Stimulated activated CD4-positive, alpha-beta T cell treated with anti-CD3 and anti-CD28 coated beads, Interleukin-15, amount 100 ng/mL, for 1 hour (primary cell): ENCODE results near the gene LAT.
"Not testable (repeated sequence)": the region's sequence is repeated elsewhere in the genome, so short reads cannot be mapped to it uniquely, and the experiment has no call there.

Source experiments
- DNase-seq, 2 donors: peaks; one replicate each; pipeline ENCODE4 v3.0.0-alpha.2; 2020; ENCODE audit warnings: low read depth in 1 of 2, low spot score in 1 of 2

The LAT gene

GRCh38 chr16:28984619-28985135, at the start of gene LAT:
Gene LAT (plus strand): TSS chr16:28985052. CDS start chr16:28985418, 366 bp downstream.
- peak; percentile 64 to 70 for DNase-seq

- no peak for DNase-seq
Observed at GRCh38 chr16:28935346-28935745, 49.5 kb upstream of the LAT start.

GRCh38 chr16:28935924-28936783, 48.7 kb upstream of the LAT start:
- peak; percentile 70 to 79 for DNase-seq

GRCh38 chr16:28936784-28937155, 48.1 kb upstream of the LAT start:
- DNase-seq: no peak

- DNase-seq: no peak
Observed at GRCh38 chr16:28937222-28937876, 47.5 kb upstream of the LAT start.

GRCh38 chr16:28938721-28939120, 46.1 kb upstream of the LAT start:
- DNase-seq: no peak

- not testable (repeated sequence) for DNase-seq
Observed at GRCh38 chr16:28939825-28940224, 45.0 kb upstream of the LAT start.

GRCh38 chr16:28943281-28943680, 41.6 kb upstream of the LAT start:
- no peak for DNase-seq

GRCh38 chr16:28946681-28947080, 38.2 kb upstream of the LAT start:
- no peak for DNase-seq

- peak; percentile 99 for DNase-seq
Observed at GRCh38 chr16:28950648-28951409, 34.0 kb upstream of the LAT start, which contains the start of gene NFATC2IP. Gene NFATC2IP (plus strand): TSS chr16:28950937. CDS start chr16:28951012, 75 bp downstream.

- DNase-seq: no peak
Observed at GRCh38 chr16:28951410-28951943, 33.4 kb upstream of the LAT start.

GRCh38 chr16:28958216-28958615, 26.6 kb upstream of the LAT start:
- no peak for DNase-seq

GRCh38 chr16:28958836-28959235, 26.0 kb upstream of the LAT start:
- DNase-seq: no peak

- no peak for DNase-seq
Observed at GRCh38 chr16:28964072-28964471, 20.8 kb upstream of the LAT start.

- DNase-seq: no peak
Observed at GRCh38 chr16:28964496-28964895, 20.4 kb upstream of the LAT start.

- DNase-seq: no peak
Observed at GRCh38 chr16:28967156-28967555, 17.7 kb upstream of the LAT start.

GRCh38 chr16:28969696-28970095, 15.2 kb upstream of the LAT start:
- DNase-seq: not testable (repeated sequence)

GRCh38 chr16:28974007-28974436, 10.8 kb upstream of the LAT start:
- DNase-seq: no peak

- DNase-seq: peak; percentile 82 to 85
Observed at GRCh38 chr16:28974437-28975157, 10.3 kb upstream of the LAT start, which contains the start of gene SPNS1. Gene SPNS1 (plus strand): TSS chr16:28974778. CDS start chr16:28975152, 374 bp downstream.

- no peak for DNase-seq
Observed at GRCh38 chr16:28975158-28975599, 9.7 kb upstream of the LAT start.
